Hepatic stellate cell (primary cell): ENCODE measurements around the gene DNAJB12.

ENCODE experiments used
- DNase-seq: peaks from one replicate; pipeline ENCODE4 v3.0.0; 2011; ENCODE audit warnings: low spot score

Gene DNAJB12

GRCh38 chr10:72291019-72291532 lies 63.6 kb downstream of the DNAJB12 start:
- no peak for DNase-seq

GRCh38 chr10:72285972-72286521 lies 68.7 kb downstream of the DNAJB12 start:
- DNase-seq, result no peak

- DNase-seq, result no peak
Observed at GRCh38 chr10:72283131-72283530, 71.6 kb downstream of the DNAJB12 start.
